GM21515 (cell line): ENCODE measurements around the gene CLOCK.
"Not testable (repeated sequence)": the region's sequence is repeated elsewhere in the genome, so short reads cannot be mapped to it uniquely, and the experiment has no call there.

Source experiments
- ATAC-seq: cut with Tn5 transposase; IDR thresholded peaks from one replicate; pipeline ENCODE4 v1.9.1; 2021; ENCODE audit not compliant: unreplicated experiment

CLOCK gene

GRCh38 chr4:55546756-55547465 lies at the start of gene CLOCK:
CLOCK (minus strand) TSS chr4:55546909; CDS start chr4:55482785, 64,124 bp downstream.
- ATAC-seq: peak; percentile 72

DNA sequence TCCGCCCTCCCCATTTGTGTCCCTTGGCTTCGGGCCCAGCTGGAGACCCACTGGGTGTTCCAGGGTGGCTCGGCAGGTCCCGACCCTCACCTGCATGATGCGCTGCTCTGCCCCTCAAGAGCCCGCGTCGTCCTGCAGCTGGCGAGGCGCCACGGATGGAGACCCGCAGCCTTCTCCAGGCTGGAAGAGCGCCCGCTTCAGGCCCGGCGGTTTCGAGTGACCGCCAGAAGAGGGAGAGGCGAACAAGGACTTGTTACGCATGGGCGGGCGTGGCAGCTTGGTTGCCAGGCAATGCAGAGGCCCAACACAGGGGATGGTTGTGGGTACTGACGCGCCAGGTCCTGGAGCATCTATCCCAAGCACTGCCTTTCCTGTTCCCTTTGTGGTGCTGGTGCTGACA lies 45.3 kb upstream of the CLOCK start, which contains the start of gene PDCL2:
TSS of gene PDCL2 (minus strand) at position 232 of the 400 bp plus-strand sequence. CDS start at position 96, 136 bp downstream.
- no peak for ATAC-seq

- ATAC-seq: no peak
Measured at GRCh38 chr4:55588160-55588559, 41.5 kb upstream of the CLOCK start.

DNA sequence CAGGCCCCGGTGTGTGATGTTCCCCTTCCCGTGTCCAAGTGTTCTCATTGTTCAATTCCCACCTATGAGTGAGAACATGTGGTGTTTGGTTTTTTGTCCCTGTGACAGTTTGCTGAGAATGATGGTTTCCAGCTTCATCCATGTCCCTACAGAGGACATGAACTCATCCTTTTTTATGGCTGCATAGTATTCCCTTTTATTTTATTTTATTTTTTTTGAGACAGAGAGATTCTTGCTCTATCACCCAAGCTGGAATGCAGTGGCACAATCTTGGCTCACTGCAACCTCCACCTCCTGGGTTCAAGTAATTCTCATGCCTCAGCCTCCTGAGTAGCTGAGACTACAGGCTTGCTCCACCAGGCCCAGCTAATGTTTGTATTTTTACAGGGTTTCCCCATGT lies 36.1 kb upstream of the CLOCK start:
- not testable (repeated sequence) for ATAC-seq

GRCh38 chr4:55578341-55579010 lies 31.8 kb upstream of the CLOCK start:
- no peak for ATAC-seq

DNA sequence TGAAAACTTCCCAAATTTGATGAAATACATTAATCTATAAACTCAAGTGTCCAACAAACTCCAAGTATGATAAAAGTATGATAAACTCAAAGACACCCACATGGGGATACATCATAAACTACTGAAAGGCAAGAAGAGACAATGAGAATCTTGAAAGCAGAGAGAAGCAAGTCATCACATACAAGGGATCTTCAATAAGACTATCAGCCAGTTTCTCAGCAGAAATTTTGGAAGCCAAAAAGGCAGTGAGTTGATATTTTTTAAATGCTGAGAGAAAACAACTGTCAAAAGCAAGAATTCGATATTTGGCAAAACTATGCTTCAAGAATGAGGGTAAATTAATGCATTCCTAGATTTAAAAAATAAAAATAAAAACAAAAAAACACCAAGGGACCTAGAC lies 28.8 kb upstream of the CLOCK start:
- no peak for ATAC-seq

GRCh38 chr4:55574252-55574651 lies 27.5 kb upstream of the CLOCK start:
- ATAC-seq: no peak

DNA sequence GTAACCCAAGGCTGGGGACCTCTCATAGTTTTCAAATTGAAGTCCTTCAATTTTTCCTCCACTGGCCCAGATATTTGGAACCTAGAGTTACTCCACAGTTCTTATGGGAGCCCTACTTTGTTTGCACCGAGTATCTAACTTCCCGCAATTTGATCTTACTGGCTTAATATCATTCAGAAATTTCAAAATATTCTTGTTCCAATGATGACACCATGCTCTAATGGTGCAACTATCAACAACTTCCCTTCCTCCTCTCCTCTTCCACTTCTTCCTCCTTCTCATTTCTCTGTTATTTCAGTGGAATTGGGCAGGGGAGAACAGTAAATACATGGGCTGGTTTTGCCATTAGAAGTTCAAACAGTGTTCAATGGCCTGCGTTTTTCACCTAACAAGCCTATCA lies 25.1 kb upstream of the CLOCK start:
- ATAC-seq: no peak

DNA sequence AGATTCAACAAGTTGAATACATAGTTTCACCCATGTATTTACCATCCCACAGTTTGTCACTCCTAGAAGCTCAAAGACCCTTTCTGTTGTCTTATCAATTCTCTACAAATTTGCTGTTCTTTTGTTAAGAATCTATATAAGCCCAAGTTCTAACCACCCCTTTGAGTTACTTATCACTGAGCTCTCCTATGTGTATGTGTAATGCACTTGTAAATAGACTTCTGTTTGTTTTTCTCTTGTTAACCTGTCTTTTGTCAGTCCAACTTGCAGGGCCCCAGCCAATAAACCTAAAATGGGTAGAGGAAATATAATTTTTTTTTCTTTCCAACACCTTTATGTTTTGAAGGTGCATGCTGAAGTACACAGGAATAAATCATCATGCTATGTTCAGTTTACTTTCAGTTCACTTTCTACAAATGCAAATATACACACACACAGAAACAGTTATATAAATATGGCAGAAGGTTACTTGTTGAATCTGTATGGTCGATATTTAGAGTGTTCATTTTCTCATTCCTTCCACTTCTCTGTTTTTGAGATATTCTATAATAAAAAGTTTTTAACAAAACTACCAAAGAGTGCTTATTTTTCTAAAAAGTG lies 22.3 kb upstream of the CLOCK start:
- ATAC-seq: no peak

DNA sequence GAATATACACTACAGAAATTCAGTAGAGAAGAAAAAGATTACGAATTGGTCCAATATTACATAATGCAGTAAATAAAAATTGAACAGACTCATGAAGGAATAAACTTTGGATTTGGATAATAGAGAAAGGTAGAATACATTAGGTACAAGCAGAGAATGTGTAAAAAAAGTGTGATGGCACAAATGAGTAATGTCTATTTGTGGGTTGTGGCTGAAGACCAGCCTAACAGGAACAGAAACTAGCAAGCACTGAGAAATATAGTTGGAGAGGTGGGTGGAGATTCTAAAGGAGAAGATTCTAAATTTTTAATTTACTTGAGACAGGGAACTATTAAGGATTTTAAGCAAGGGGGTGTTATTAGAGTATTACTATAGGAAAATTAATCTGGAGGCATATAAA lies 15.2 kb upstream of the CLOCK start:
- peak; percentile 100 for ATAC-seq

DNA sequence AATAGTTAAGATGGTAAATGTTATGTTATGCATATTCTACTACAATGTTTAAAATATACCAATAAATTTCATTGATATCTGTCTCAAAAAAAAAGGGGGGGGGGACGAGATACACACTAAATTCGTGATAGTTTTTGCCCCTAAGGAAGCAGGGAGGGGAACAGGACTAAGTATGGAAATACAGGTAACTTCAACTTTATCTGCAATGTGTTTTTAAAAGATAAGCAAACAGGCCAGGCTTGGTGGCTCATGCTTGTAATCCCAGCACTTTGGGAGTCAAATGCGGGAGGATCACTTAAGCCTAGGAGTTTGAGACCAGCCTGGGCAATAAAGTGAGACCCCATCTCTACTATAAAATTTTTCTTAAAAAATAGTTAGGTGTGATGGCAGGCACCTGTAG lies 13.4 kb upstream of the CLOCK start:
- ATAC-seq: no peak

DNA sequence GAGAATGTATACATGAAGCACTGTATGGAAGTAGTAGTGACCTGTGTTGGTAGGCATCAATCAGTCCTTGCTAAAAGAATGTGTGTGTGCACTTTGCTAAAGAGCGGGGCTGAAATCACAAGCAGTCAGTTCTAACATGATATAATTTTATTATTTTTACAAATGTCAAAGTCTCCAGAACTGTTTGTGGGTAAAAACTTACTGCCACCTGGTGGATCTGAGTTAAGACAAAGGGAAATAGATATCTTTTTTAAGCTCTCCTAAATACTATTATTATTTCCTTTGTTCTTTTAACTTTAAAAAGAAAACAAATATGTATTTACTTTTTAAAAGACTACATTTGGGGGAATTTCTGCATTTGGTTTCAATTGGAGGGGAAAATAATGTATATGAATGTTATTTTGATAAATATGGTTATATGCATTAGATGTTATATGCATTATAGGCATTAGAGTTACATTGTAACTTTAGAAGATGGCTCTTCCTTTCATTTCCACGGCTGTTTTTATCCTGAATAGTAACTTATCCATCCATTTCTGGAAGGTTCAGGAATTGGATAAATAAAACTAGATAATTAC lies 7.8 kb upstream of the CLOCK start:
- no peak for ATAC-seq

GRCh38 chr4:55553441-55554201 lies 6.9 kb upstream of the CLOCK start:
- ATAC-seq: no peak

- ATAC-seq: not testable (repeated sequence)
Measured at GRCh38 chr4:55551964-55552363, 5.3 kb upstream of the CLOCK start.

GRCh38 chr4:55549888-55550287 lies 3.2 kb upstream of the CLOCK start:
- no peak for ATAC-seq

- ATAC-seq: no peak
Measured at GRCh38 chr4:55547918-55548317, 1.2 kb upstream of the CLOCK start.

DNA sequence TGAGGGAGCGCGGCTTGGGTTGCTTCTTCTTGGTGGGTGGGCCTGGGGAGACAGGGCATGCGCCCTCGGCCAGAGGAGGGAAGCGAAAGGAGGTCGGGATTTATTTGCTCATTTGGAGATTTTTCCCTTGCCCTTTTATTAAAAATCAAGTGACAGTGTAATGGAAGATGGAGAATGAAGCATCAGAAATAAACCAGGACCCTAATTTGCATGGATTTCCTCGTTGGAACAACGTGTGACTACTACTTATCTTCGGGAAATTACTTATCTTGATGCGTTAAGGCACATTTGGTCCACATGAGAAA lies 709 bp upstream of the CLOCK start:
- no peak for ATAC-seq

DNA sequence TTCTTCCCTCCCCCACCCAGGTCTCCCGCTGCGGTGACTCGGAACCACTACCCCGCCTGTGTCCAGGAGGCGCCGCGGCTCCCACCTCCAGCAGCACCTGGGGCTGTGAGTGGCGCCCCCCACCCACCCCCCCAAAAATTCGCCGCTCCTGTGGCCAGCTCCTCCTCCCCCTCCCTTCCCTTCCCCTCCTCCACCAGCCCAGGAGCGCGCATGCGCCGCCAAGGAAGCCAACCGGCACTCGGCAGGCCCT lies 278 bp downstream of the CLOCK start:
- peak; percentile 48 for ATAC-seq

- ATAC-seq: peak; percentile 45
Measured at GRCh38 chr4:55545641-55546505, 836 bp downstream of the CLOCK start.

- no peak for ATAC-seq
Measured at GRCh38 chr4:55545151-55545550, 1.6 kb downstream of the CLOCK start.

DNA sequence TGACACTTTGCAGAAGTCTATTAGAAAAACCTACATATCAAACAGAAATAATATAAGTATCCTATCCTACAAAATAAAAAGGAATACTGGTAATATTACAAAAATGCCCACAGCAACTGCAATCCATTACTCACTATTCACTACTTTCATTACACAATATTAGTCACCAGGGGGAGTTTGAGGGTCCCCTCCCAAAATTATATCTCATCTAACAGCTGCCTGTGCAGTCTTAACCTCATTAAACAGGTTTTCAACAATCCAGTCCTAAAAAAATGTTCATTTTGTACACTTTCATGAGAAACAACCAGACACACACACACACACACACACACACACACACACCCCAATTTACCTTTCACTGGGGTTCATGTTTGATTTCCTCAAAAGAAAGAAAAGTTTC lies 2.9 kb downstream of the CLOCK start:
- ATAC-seq: no peak
